H9 (cell line): ENCODE results near the gene FCRL3. TPM values are rescaled to one million over a fixed set of nuclear protein-coding genes. Genes with fewer than 3 reads are reported as not detected.

Experiments
- DNase-seq: peaks from one replicate; pipeline ENCODE4 v3.0.0-alpha.2; 2017
- H2AFZ ChIP-seq: one replicate; pipeline ENCODE4 v1.6.1; 2013; ENCODE audit warnings: mild to moderate bottlenecking, low read length, control low read depth, moderate library complexity
- H2AK5ac ChIP-seq: 2 replicates; pipeline ENCODE4 v1.6.1; 2013; ENCODE audit warnings: low read length, control low read depth, mixed read lengths; ENCODE audit not compliant: insufficient read length
- H2BK120ac ChIP-seq: one replicate; pipeline ENCODE4 v1.6.1; 2013; ENCODE audit warnings: low read depth, mild to moderate bottlenecking, low read length, control low read depth, inconsistent platforms; ENCODE audit not compliant: poor library complexity, severe bottlenecking
- H2BK12ac ChIP-seq: 2 replicates; pipeline ENCODE4 v1.6.1; 2013; ENCODE audit warnings: low read length, control low read depth, mixed read lengths, low read depth; ENCODE audit not compliant: insufficient read length
- H2BK15ac ChIP-seq: 2 replicates; pipeline ENCODE4 v1.6.1; 2013; ENCODE audit warnings: low read depth, low read length, control low read depth
- H2BK20ac ChIP-seq: one replicate; pipeline ENCODE4 v1.6.1; 2013; ENCODE audit warnings: low read depth, mild to moderate bottlenecking, low read length, control low read depth, inconsistent platforms; ENCODE audit not compliant: poor library complexity, severe bottlenecking
- H2BK5ac ChIP-seq: 2 replicates; pipeline ENCODE4 v1.6.1; 2013; ENCODE audit warnings: low read length, control low read depth, mixed read lengths; ENCODE audit not compliant: insufficient read length
- H3K14ac ChIP-seq: 2 replicates; pipeline ENCODE4 v1.6.1; 2013; ENCODE audit warnings: low read length, control low read depth; ENCODE audit not compliant: insufficient read depth
- H3K18ac ChIP-seq: 2 replicates; pipeline ENCODE4 v1.6.1; 2013; ENCODE audit warnings: low read depth, mild to moderate bottlenecking, mixed read lengths, low read length, control low read depth; ENCODE audit not compliant: insufficient read length
- H3K23ac ChIP-seq: 2 replicates; pipeline ENCODE4 v1.6.1; 2013; ENCODE audit warnings: low read length, control low read depth, mixed read lengths, low read depth; ENCODE audit not compliant: insufficient read length
- H3K23me2 ChIP-seq: 2 replicates; pipeline ENCODE4 v1.6.1; 2013; ENCODE audit warnings: low read depth, mild to moderate bottlenecking, mixed read lengths, low read length, control low read depth; ENCODE audit not compliant: insufficient read length, poor library complexity, severe bottlenecking
- H3K27ac ChIP-seq: 2 replicates; pipeline ENCODE4 v1.5.1; 2013; ENCODE audit warnings: low read length, control low read depth, mixed read lengths, low read depth; ENCODE audit not compliant: insufficient read length
- H3K27me3 ChIP-seq: 2 replicates; pipeline ENCODE4 v1.6.1; 2013; ENCODE audit warnings: low read length, control low read depth, inconsistent platforms; ENCODE audit not compliant: insufficient read depth
- H3K4ac ChIP-seq: 2 replicates; pipeline ENCODE4 v1.6.1; 2013; ENCODE audit warnings: low read depth, mild to moderate bottlenecking, control low read depth, inconsistent platforms, low read length, moderate library complexity
- H3K4me1 ChIP-seq: 2 replicates; pipeline ENCODE4 v1.6.1; 2013; ENCODE audit warnings: low read length, control low read depth, inconsistent platforms; ENCODE audit not compliant: insufficient read depth
- H3K4me2 ChIP-seq: 2 replicates; pipeline ENCODE4 v1.6.1; 2013; ENCODE audit warnings: low read length, control low read depth, mixed read lengths; ENCODE audit not compliant: insufficient read length, insufficient read depth
- H3K56ac ChIP-seq: 2 replicates; pipeline ENCODE4 v1.6.1; 2013; ENCODE audit warnings: low read depth, mild to moderate bottlenecking, mixed read lengths, low read length, control low read depth; ENCODE audit not compliant: insufficient read length
- H3K79me1 ChIP-seq: 2 replicates; pipeline ENCODE4 v1.6.1; 2013; ENCODE audit warnings: low read depth, mild to moderate bottlenecking, moderate library complexity, low read length, control low read depth, inconsistent platforms; ENCODE audit not compliant: insufficient read depth, poor library complexity, severe bottlenecking
- H3K79me2 ChIP-seq: 2 replicates; pipeline ENCODE4 v1.6.1; 2013; ENCODE audit warnings: low read length, control low read depth, inconsistent platforms; ENCODE audit not compliant: insufficient read depth
- H3K9ac ChIP-seq: 2 replicates; pipeline ENCODE4 v1.6.1; 2013; ENCODE audit warnings: low read length, control low read depth, mixed read lengths; ENCODE audit not compliant: insufficient read length; ENCODE audit errors: extremely low read depth
- H3K9me3 ChIP-seq: one replicate; pipeline ENCODE4 v1.6.1; 2013; ENCODE audit warnings: low read depth, low read length, inconsistent platforms; ENCODE audit not compliant: control insufficient read depth
- H3T11ph ChIP-seq: one replicate; pipeline ENCODE4 v1.6.1; 2013; ENCODE audit warnings: mild to moderate bottlenecking, low read length, control low read depth, inconsistent platforms
- H4K20me1 ChIP-seq: one replicate; pipeline ENCODE4 v1.6.1; 2013; ENCODE audit not compliant: control insufficient read depth, insufficient read length, insufficient read depth
- H4K5ac ChIP-seq: 2 replicates; pipeline ENCODE4 v1.6.1; 2013; ENCODE audit warnings: low read depth, mild to moderate bottlenecking, mixed read lengths, low read length, control low read depth; ENCODE audit not compliant: insufficient read length
- H4K8ac ChIP-seq: replicated peaks from 2 replicates; pipeline ENCODE4 v1.6.1; 2013; ENCODE audit warnings: low read length, control low read depth, mixed read lengths, low read depth; ENCODE audit not compliant: insufficient read length
- H4K91ac ChIP-seq: 2 replicates; pipeline ENCODE4 v1.6.1; 2013; ENCODE audit warnings: low read depth, mild to moderate bottlenecking, moderate library complexity, mixed read lengths, low read length, control low read depth; ENCODE audit not compliant: insufficient read length
- H3K27ac Mint-ChIP-seq, 3 experiments: 2 replicates in 2 of 3; 3 replicates in 1 of 3; pipeline ENCODE4 v1.8.0; 2020 to 2021; ENCODE audit warnings: mixed read lengths in 3 of 3, mild to moderate bottlenecking in 1 of 3, moderate library complexity in 1 of 3
- H3K27me3 Mint-ChIP-seq: 2 replicates; pipeline ENCODE4 v1.8.0; 2021; ENCODE audit warnings: low read depth, mild to moderate bottlenecking, moderate library complexity, mixed read lengths
- H3K36me3 Mint-ChIP-seq, 3 experiments: 2 replicates in 2 of 3; 3 replicates in 1 of 3; pipeline ENCODE4 v1.8.0; 2020 to 2021; ENCODE audit warnings: low read depth in 3 of 3, mixed read lengths in 3 of 3; ENCODE audit not compliant: insufficient read depth in 1 of 3
- H3K4me1 Mint-ChIP-seq, 2 experiments: 2 replicates each; pipeline ENCODE4 v1.8.0; 2020; ENCODE audit warnings: mixed read lengths in 2 of 2
- H3K4me3 Mint-ChIP-seq, 2 experiments: 2 replicates in 1 of 2; 3 replicates in 1 of 2; pipeline ENCODE4 v1.8.0; 2020 to 2021; ENCODE audit warnings: mild to moderate bottlenecking in 2 of 2, mixed read lengths in 2 of 2, moderate library complexity in 1 of 2
- H3K9me3 Mint-ChIP-seq, 2 experiments: 2 replicates in 1 of 2; 3 replicates in 1 of 2; pipeline ENCODE4 v1.8.0; 2020; ENCODE audit warnings: mild to moderate bottlenecking in 2 of 2, mixed read lengths in 2 of 2, moderate library complexity in 1 of 2
- CTCF ChIP-seq: fragments of 200-600 bp; sonication (generic); conservative IDR thresholded peaks from 3 replicates; pipeline ENCODE4 v1.8.0; 2021; ENCODE audit warnings: antibody characterized with exemption, mild to moderate bottlenecking
- WGBS: extraction: QIAGEN DNeasy Blood & Tissue Kit; methylation state at CpG from one replicate; pipeline ENCODE4 v1.1.7; 2013; ENCODE audit warnings: missing lambda C conversion rate, low lambda C conversion rate, mixed read lengths; ENCODE audit not compliant: insufficient read length; ENCODE audit errors: extremely low coverage; 5-methylcytosine and 5-hydroxymethylcytosine counted together
- total RNA-seq: library from RNA; stranded (reverse); gene quantifications from 2 replicates; pipeline ENCODE4 v1.2.1, GENCODE V29; 2021

The FCRL3 gene
- total RNA-seq, 1 experiment from 2014 or later: not detected

GRCh38 chr1:157652859-157653493 is 47.6 kb downstream of the FCRL3 start:
- Mint-ChIP-seq H3K36me3 (no peaks in the 10 kb centered on the region), H3K27me3 (no peaks in the 10 kb centered on the region), H3K27ac (0 out of 7 replicates have a peak overlapping the region, but pooled peaks of 1 of the 3 experiments have one; percentile 17), H3K4me1 (no peaks in the 10 kb centered on the region), H3K4me3 (no peak overlapping the region), H3K9me3 (no peaks in the 10 kb centered on the region)
- Histone ChIP-seq H2BK12ac (no peak overlapping the region), H4K91ac (no peak overlapping the region), H4K20me1 (no peaks in the 10 kb centered on the region), H4K8ac (no peak overlapping the region), H3K79me2 (no peaks in the 10 kb centered on the region), H3K56ac (no peak overlapping the region), H3K4me1 (no peaks in the 10 kb centered on the region), H2AK5ac (no peak overlapping the region), H3K4ac (no peak overlapping the region), H3K18ac (no peak overlapping the region), H3K14ac (no peak overlapping the region), H2BK15ac (no peak overlapping the region), H3K23ac (no peak overlapping the region), H3K27ac (no peak overlapping the region), H2BK20ac (no peak overlapping the region), H3K27me3 (no peaks in the 10 kb centered on the region), H2BK120ac (no peak overlapping the region), H3K9me3 (no peaks in the 10 kb centered on the region), H3K23me2 (no peaks in the 10 kb centered on the region), H3K4me2 (no peak overlapping the region), H2BK5ac (no peak overlapping the region), H2AFZ (no peak overlapping the region), H4K5ac (no peak overlapping the region), H3K79me1 (no peaks in the 10 kb centered on the region), H3K9ac (no peak overlapping the region), H3T11ph (no peak overlapping the region)
- WGBS: no CpG with 5 or more reads among the region's 5 CpGs
- no peak for DNase-seq
- no peak for TF ChIP-seq CTCF
